ENCODE data around the gene SNTG2.
"Not testable (repeated sequence)": the region's sequence is repeated elsewhere in the genome, so short reads cannot be mapped to it uniquely, and the experiment has no call there.

Gene SNTG2
- 0 to 0.16 (median 0) reads per million in 18 experiments for total RNA-seq

DNA sequence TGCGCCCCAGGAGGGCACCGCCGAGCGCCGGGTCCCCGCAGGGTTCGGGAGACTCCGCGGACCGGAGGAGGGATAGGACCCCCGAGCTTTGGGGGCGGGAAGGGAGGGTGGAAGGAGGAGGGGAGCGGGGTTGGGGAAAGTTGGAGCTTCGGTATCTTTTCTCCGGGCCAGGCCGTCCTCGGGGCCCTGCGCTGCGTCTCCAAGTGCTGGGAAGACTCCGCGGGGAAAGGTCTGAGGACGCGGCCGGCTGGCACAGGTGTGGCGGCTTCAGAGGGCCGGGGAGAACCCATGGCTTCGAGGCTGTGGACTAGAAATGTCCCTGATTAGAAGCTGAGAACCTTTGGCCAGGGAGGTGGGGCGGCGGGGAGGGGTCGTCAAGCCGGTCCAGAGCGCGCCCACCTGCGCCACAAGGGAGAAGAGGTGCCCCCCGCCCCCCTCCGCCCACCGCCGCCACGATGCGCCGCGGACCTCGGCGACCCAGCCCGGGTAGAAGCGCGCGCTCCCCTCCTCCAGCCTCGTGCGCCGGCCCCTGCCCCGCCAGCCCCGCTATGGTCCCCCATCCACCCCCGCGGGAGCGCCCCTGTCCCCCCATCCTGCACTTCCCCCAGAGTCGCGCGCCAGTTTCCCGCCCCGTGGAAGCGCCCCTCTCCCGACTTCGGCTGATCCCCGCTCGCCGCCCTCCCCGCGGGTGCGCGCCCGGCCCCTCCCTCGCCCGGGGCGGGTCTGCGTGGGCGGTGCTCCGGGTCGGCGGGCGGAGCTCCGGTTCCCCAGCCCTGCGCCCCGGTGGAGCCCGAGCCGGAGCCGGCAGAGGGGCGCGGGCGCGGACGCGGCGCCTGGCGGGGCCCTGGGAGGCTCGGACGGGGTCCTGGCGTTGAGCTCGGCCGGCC lies at the start of gene SNTG2:
Gene SNTG2, plus strand, starts transcription at position 770 of the 887 bp plus-strand sequence. CDS start 148 bp downstream, outside the sequence.
- DNase-seq, result no peak

DNA sequence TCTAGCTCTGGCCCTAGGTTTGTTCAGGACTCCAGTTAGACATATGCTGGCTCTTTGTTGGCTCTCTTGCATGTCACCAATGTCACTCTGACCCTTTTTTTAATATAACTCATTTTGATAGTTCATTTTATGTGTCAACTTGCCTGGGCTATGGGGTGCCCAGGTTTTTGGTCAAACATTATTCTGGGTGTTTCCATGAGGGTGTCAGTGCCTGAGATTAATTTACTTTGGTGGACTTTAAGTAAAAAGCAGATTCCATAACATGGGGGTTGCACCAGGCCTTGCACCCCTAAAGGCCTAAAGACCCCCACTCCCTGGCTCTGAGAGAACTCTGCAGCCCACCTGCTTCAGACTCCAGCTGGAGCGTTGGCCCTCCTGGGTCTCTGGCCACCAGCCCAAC lies 48.1 kb upstream of the SNTG2 start:
- no peak for DNase-seq

DNA sequence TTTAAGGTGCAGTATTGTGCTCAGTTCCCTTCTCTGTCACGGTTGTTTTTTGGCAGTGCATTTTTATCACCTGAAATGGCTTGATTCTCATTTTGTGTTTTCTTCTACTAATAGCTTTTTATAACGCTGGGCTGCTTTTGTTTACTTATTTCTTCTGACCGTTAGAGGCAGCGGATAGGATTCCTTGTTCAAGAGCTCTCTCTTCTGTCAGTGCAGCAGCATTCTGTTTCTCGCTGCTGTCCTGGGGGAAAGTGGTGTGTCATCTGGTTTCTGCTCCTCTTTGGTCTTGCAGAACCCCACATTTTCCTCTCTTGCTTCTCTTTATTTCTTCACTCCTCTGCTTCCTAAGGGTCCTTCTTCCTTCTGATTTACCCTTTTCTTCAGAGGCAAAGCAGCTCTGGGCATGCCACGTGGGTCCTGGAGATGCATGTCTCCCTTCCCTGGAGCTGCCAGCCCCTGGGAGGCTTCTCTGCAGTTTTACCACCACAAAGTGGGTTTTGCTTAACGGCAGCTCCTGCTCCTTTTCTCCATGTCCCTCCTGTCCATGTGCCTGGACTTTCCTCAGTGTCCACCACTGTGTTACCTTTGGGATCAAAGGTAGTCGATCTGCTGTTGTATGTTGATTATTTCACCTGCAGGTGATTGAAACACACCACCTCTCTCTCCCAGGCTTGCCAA lies 47.3 kb upstream of the SNTG2 start:
- no peak for DNase-seq

DNA sequence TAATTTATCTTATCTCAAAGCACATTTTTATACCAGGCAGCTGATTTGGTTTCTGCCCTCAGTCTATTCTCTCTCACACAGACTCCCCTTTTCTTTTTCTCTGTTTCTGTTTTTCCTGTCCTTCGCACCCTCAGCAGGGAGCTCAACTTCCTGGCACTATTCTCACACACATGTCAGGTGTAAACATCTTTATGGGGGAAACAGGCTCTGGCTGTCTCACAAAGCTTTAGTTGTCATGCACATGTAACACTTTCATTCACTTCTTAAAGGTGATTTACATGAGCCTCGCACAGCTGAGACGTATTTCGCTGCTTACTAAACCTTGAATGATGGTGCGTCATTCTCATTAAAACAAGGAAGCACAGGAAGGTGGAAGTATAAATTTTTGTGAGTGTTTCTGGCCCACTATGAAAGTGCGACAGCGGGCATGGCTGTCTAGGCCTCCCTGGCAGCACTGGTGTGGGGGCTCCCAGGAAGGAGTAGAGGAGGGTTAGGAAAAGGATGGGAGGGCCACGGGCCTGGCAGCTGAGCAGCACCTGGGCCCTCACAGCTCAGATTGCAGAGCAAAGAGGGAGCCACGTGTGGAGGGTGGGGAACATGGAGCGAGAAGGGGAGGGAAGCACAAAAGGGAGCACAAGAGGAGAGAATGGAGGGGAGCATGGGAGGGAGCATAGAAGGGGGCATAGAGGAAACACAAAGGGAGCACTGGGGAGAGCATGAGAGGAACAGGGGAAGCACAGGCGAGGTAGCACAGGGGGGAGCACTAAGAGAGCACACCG lies 46.2 kb upstream of the SNTG2 start:
- no peak for DNase-seq

DNA sequence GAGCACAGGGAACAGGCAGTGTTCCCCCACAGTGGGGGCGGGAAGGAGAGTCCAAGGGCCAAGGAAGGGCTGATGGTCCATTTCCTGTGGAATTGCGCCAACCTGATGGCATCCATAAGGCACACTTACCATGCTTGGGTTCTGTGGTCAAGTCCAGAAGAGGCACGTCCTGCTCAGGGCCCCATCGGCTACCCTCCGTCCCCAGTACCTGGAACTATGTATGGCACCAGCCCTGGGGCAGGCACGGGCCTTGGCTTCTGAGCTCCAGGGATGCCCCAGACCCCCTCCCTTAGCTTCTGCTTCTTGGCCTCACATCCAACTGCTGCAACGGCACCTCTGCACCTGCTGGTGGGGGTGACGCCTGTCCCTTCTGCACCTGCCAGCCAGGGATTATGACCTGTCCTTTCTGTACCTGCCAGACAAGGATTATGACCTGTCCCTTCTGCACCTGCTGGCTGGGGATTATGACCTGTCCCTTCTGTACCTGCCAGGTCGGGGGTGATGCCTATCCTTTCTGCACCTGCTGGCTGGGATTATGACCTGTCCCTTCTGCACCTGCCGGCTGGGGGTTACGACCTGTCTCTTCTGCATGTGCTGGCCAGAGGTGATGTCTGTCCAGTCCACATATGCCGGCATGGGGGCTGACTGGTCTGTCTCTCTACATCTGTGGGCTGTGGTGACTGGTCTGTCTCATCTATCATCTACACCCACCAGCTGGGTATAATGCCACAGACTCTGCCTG lies 45.4 kb upstream of the SNTG2 start:
- DNase-seq, result no peak

DNA sequence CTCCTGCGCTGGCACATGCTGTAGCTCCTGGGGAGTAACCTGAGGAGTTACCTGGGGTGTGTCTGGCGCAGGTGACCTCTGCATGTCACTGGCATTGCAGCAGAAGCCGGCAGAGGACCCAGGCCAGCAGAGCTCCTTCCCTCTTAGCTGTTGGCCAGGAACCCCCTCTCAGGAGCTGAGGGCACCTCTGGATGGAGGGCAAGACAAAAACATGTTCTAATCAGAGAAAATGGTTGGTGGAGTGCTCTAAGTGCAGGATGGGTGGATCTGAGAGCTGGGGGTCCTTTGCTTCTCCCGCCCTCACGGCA lies 44.9 kb upstream of the SNTG2 start:
- no peak for DNase-seq

DNA sequence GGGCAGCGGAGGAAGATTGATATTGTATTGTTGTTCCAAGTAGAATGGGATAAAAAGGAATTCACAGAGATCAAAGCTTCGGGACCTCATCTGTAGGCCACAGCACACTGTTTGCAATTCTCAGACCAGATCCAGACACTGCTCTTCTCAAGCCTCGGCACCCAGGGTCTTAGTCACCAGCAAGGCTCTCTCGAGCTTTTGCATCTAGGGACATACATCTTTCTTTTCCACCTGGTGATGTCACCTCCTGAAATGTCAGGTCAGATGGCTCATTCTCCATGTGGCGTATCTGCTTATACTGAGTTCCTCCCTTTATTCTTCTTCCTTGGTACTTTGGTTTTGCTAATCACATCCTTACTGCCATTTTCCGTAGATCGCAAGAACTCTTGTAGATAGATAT lies 42.9 kb upstream of the SNTG2 start:
- no peak for DNase-seq

DNA sequence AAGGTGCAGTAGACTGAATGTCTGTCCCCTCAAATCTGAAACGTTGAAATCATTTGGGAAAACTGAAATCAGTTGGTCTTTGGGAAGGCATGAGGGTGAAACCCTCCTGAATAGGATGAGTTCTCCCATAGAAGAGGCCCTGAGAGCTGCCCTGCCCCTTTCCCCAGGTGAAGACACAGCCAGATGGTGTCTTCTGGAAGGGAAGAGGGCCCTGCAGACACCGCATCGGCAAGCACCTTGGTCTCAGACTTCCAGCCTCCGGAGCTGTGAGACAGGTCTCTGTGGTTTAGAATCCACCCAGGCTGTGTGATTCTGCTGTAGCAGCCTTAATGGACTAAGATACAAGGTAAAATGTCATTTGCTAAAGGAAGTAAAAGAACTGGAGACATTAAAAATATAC lies 42.1 kb upstream of the SNTG2 start:
- no peak for DNase-seq

DNA sequence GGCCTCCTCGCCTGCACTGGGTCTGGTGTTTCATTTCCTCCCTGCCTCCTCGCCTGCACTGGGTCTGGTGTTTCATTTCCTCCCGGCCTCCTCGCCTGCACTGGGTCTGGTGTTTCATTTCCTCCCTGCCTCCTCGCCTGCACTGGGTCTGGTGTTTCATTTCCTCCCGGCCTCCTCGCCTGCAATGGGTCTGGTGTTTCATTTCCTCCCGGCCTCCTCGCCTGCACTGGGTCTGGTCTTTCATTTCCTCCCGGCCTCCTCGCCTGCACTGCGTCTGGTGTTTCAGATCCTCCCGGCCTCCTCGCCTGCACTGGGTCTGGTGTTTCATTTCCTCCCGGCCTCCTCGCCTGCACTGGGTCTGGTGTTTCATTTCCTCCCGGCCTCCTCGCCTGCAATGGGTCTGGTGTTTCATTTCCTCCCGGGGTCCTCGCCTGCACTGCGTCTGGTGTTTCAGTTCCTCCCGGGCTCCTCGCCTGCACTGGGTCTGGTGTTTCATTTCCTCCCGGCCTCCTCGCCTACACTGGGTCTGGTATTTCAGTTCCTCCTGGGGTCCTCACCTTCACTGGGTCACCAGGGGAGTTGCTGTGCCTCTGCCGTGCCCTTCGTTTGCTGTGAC lies 40.8 kb upstream of the SNTG2 start:
- not testable (repeated sequence) for DNase-seq

DNA sequence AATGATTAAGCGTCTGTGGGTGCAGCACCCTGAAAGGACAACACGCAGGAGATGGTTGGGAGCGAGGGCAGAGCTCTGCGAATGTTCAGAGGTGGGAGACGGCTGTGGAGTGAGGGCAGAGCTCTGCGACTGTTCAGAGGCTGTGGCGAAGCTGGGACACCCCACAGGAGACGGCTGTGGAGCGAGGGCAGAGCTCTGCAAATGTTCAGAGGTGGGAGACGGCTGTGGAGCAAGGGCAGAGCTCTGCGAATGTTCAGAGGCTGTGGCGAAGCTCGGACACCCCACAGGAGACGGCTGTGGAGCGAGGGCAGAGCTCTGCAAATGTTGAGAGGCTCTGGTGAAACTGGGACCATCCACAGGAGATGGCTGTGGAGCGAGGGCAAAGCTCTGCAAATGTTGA lies 40.0 kb upstream of the SNTG2 start:
- no peak for DNase-seq

DNA sequence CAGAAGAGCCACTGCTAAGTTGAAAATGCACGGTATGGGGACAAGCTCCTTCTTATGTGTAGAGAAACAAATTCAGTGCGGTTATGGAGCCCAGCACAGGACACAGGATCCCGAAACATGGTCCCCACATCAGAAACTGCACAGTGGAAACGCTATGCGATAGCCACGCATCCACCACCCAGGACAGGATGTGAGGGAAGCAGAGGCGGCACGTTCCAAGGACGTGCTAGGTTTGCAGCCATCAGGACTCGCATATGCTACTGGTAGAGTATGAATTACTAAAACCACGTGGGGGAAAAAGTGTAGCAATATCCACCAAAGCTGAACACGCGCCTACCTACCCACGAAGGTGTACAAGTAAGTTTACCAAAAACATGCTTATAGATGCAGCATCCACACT lies 34.7 kb upstream of the SNTG2 start:
- DNase-seq, result no peak

DNA sequence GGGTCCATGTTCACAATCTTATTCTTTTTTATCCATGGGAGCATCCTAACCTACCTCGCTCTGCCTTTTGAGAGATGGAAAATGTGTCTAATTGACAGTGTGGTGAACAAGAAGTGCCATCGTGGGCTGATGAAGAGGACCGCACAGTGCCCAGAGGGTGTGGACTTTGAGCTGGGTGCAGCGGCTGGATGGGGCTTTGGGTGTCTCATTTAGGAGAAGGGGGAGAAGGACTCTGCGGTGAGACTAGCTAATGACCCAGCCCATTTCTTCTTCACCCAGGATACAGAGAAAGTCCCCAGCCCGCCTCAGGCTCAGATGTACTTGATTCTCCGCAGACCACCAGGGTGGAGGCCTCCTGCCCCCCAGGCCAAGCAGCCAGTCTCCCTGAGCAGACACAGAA lies 33.7 kb upstream of the SNTG2 start:
- no peak for DNase-seq

DNA sequence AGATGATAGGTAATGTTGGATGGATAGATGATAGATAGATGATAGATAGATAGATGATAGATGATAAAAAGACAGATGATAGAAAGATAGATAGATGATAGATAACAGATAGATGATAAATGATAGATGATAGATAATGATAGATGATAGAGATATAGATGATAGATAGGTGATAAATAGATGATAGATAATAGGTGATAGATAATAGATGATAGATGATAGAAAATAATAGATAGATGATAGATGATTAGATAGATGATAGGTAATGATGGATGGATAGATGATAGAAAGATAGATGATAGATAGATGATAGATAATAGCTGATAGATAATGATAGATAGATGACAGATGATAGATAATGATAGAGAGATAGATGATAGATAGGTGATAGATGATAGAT lies 31.0 kb upstream of the SNTG2 start:
- no peak for DNase-seq

DNA sequence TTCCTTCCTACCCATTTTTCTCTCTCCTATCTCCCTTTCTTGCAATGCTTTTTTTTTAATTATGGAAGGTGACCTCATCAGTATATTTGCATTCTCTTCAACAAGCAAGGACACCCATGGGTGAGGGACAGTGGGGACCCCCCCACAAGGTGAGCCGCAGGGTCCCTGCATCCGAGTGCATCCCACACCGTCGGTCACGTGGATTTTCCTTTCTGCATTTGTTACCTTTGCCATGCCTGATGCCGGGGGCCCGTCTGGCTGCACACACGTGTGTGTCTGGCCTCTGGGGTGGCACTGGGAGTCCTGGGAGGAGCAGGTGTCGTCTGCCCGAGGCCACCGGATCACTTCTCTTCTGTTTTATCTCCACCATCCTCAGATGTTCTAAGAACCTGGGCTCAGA lies 30.1 kb upstream of the SNTG2 start:
- DNase-seq, result no peak

DNA sequence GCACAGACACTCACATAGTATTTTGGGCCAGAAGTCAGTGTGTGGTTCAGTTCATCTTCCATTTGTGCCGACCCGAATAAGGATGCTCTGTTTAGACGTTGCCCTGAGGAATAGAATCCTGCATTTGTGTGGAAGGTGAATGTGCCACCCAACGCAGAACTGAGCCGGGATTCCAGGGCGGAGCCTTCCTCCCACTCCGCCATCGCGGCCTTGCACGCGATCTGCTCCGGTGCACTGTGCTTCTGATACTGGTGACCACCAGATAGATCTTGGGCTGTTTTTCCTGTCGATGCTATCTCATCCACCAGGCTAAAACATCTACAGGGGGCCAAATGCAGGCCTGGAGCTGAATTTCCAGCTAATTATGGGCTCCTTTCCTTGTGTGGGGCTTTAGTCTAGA lies 29.6 kb upstream of the SNTG2 start:
- no peak for DNase-seq

DNA sequence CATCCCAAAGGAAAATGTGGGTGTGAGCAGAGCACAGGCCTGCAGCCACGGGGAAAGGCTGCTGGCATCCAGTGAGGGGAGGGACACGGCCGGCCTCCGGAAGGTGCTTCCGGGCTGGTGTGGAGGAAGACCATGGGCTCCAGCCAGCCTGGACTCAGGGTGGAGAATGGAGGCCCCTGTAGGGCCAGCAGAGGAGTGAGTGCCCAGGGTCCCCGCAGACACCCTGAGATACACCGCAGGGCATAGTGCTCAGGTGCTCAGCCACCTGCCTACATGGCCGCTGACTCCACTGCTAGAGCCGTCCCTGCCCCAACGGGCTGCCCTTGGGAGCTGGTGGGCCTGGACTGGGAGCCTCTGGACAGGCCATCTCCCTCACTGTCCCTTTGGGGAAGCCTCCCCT lies 28.5 kb upstream of the SNTG2 start:
- DNase-seq, result no peak

DNA sequence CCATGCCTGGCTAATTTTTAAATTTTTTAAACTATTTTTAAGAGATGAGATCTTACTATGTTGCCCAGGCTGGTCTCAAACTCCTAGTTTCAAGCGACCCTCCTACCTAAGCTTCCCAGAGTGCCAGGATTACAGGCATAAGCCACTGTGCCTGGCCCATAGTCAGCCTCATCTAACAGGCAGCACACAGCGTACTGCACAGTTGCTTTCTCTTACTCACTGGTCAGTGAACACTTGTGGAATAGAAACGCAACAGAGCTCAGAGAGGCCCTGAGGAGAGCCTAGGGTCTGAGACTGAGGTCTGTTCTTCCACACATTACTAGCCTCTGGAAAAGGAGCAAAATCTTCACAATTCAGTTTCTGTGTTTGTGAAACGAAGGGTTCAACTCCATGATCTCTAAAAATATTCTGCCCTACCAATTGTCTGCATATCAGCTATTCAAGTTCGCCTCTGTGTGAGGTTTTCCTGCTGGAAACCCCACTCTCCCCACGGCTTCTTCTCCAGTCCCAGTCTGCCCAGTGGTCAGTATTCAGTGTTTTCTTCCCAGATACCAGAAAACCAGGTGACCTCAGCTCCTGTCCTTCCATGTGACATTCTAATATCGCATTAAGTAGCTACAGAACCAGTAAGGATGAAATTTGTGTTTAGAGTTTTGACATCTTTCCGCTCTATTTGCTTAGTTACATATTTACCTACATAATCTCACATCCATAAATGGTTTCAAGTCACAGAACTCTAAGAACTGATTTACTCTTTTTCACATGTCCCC lies 26.6 kb upstream of the SNTG2 start:
- DNase-seq, result no peak

DNA sequence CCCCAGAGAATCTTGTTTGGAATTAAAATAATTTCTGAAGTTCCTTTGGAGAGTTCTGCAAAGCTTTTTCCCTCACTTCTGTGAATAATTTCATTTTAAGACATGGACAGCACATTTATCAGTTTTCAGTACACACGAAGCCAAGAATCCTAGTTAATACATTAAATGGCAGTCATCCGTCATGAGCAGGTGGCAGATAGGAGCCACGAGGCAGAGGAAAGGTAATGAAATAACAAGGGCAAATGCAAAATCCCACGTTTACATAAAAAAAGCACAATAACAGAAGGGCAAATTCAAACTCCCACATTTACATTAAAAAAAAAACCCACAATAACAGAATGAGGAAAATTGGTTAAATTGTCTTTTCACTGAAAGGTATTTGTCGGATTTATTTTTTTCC lies 25.9 kb upstream of the SNTG2 start:
- DNase-seq, result no peak

DNA sequence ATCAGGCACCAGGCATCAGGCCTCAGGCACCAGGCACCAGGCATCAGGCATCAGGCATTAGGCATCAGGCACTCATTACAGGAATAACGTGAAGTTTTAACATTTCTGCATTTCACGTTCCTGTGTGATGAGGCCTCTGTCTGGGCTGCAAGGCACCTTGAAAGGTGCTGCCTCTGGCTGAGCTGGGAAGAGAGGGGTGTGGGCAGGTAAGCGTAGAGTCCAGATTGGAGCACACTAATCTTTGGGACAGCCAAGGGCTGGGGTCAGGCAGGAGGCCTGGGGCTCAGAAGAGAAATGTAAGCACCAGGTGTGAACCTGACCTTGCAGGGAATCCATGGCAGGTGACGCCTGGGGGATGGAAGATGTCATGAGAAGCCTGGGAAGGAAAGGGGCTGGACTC lies 25.3 kb upstream of the SNTG2 start:
- DNase-seq, result no peak

DNA sequence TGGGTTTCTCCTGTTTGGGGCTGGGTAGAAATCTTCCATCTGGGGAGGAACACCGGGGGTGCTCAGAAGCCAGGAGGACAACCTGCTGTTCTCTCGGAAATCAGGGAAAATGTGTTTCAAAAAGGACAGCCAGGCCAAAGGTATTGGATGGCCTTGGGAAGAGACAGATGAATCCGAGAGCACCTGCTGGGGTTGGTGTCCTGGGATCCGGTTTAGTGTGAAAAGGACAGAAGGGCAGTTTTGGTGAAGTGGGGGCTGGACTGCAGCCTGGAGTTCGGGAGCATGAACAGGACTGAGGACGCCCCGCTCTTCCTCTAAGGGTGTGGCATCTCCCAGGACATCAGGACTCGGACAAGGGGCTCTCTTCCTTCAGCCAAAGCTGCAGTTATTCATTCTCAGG lies 24.9 kb upstream of the SNTG2 start:
- no peak for DNase-seq

DNA sequence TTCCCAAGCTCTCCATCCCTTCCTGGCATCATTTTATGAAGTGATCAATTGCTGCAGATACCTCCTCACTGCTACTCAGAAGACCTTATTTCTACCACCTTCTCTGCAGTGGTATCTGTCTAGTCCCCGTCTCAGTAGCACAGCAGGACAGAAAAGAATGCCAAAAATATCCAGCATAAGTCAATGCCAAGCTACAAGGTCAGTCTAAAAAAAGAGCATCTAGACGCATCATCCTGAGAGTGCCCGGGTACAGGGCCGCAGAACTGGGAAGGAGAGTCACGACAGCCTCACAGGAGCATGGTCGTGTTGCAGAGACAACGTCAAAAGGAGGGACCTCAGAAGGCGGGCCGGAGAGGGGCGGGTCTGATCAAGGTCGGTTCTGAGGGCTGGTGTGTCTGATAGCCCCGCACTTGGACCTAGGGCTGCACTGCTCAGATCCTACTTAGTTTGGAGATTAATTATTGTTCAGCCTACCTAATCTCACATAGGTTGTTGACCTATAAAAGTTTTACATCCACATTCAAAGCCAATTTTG lies 24.3 kb upstream of the SNTG2 start:
- DNase-seq, result no peak

Data from inflammatory macrophage (primary cell).